ENCODE measurements around the gene ZNF790.

ZNF790 gene

DNA sequence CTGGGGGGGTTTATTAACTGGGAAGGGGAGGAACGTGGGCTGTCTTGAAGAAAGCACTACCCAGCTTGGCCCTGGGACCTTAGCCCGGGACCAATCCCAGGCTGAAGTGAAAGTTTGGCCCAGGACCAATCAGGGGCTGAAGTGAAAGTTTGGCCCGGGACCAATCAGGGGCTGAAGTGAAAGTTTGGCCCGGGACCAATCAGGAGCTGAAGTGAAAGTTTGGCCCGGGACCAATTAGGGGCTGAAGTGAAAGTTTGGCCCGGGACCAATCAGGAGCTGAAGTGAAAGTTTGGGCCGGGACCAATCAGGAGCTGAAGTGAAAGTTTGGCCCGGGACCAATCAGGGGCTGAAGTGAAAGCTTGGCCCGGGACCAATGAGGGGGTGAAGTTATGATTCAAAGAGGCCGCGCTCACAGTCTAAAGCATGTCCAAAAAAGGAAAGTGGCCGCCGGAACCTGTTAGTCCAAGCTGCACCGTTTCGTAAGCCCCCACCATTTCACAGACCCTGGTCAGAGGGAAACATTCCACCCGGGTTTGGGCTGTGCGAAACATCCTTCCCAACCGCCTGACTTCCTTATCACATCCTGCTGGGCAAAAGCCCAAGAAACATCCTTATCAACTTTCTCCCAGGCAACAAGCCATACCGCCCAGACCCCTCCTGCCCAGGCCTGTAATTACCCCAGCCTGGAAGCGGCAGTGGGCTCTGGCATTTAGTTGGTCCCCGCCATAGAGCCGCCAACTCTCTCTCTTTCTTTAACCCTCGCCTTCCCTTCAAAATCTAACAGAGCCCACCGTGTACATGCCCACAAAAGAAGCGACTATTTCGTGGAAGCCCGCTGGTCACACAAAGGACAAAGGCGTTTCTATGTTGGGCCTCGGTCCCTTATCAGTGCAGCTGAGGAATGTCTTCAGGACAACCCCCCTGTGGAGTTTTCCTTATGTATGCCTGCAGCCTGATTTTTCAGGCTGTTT, 66.6 kb downstream of the ZNF790 start:
- peak; percentile 55 for DNase-seq

All from KG1 (cell line).